ENCODE results near the gene PRKCQ.

GRCh38 chr10:6388261-6388893, 191.7 kb downstream of the PRKCQ start:
- no peak for TF ChIP-seq CTCF (conservative IDR thresholded peaks at IDR 0.05; ENCODE audit: low read depth, low read length)
- no peak for TF ChIP-seq POLR2A (IDR thresholded peaks at IDR 0.05; ENCODE audit: low read depth, low read length)
- no peak for TF ChIP-seq NFE2L2 (IDR thresholded peaks at IDR 0.05; ENCODE audit: low read depth, low read length)
- no peak for TF ChIP-seq FOS (IDR thresholded peaks at IDR 0.05; ENCODE audit: low read depth, low read length)
- TF ChIP-seq USF2 (IDR thresholded peaks at IDR 0.05; ENCODE audit: low read depth, low read length): no peak
- TF ChIP-seq BHLHE40 (IDR thresholded peaks at IDR 0.05; ENCODE audit: low read depth, low read length): no peak
- TF ChIP-seq MXI1 (IDR thresholded peaks at IDR 0.05; ENCODE audit: borderline replicate concordance, low read depth, low read length): no peak
- no peak for TF ChIP-seq MAZ (IDR thresholded peaks at IDR 0.05; ENCODE audit: borderline replicate concordance, low read depth, low read length)
- TF ChIP-seq ELK1 (IDR thresholded peaks at IDR 0.05; ENCODE audit: borderline replicate concordance, low read depth, low read length): no peak
- no peak for TF ChIP-seq RAD21 (IDR thresholded peaks at IDR 0.05; ENCODE audit: low read length)
